ENCODE measurements around the gene IGF2BP2. TPM values are rescaled to one million over a fixed set of nuclear protein-coding genes. Genes with fewer than 3 reads are reported as not detected.

IGF2BP2 gene
- total and polyA plus RNA-seq, 2 of the 4 experiments (the other 2 are of a cell fraction) = 23.4 to 88.2 TPM

GRCh38 chr3:185734725-185735096, 90.1 kb downstream of the IGF2BP2 start:
- Histone ChIP-seq H4K20me1 (ENCODE audit: insufficient read depth, low read length) (peaks cover 66% of the 10 kb centered on the region), H3K4me3 (ENCODE audit: insufficient read depth, low read depth, low read length) (no peak overlapping the region), H3K9me3 (ENCODE audit: control insufficient read depth, insufficient read depth, low read length) (no peaks in the 10 kb centered on the region), H3K23ac (ENCODE audit: low read depth, low read length) (peak overlapping the region; percentile 44; the same call in 1 of the 2 replicates), H3K14ac (replicated peaks; ENCODE audit: low read depth, low read length) (peak overlapping the region; percentile 56; the same call in 1 of the 2 replicates), H4K91ac (ENCODE audit: insufficient read depth, low read depth, low read length) (0 out of 2 replicates have a peak overlapping the region, but pooled peaks have one; percentile 44), H3K9me1 (ENCODE audit: insufficient read depth, low read length) (peaks cover 15% of the 10 kb centered on the region), H2BK15ac (ENCODE audit: low read depth, low read length) (peak overlapping the region; percentile 36; the same call in 1 of the 3 replicates), H2BK5ac (ENCODE audit: low read depth, low read length, poor library complexity, severe bottlenecking) (no peak overlapping the region), H2AK9ac (replicated peaks; ENCODE audit: low read depth, low read length, poor library complexity) (no peak overlapping the region), H4K5ac (ENCODE audit: low read depth, low read length) (no peak overlapping the region), H3K18ac (ENCODE audit: low read depth, low read length) (no peak overlapping the region), H3K4me1 (ENCODE audit: control insufficient read depth, insufficient read depth, low read length) (peaks cover 37% of the 10 kb centered on the region), H3K36me3 (ENCODE audit: control insufficient read depth, insufficient read depth, low read length) (no peaks in the 10 kb centered on the region), H3K79me1 (ENCODE audit: low read depth in 1 of 2, low read length in 2 of 2) (peaks cover 21 to 75% of the 10 kb centered on the region in 2 experiments), H3K56ac (ENCODE audit: extremely low read depth, insufficient read depth, low read length) (no peak overlapping the region), H2BK20ac (ENCODE audit: low read depth, low read length) (no peak overlapping the region), H3K27ac (ENCODE audit: insufficient read depth, low read length) (peak overlapping the region; percentile 36), H4K8ac (ENCODE audit: low read depth in 2 of 2, low read length in 2 of 2) (peak overlapping the region; percentile 20 to 56; a peak in 3 of 4 replicates), H3K4ac (ENCODE audit: low read depth, low read length) (peak overlapping the region; percentile 48), H2AFZ (replicated peaks; ENCODE audit: low read length, poor library complexity) (no peak overlapping the region), H2BK120ac (ENCODE audit: low read depth, low read length) (no peak overlapping the region), H3K4me2 (ENCODE audit: low read depth, low read length) (no peak overlapping the region), H2AK5ac (ENCODE audit: low read depth, low read length) (peak overlapping the region; percentile 9; the same call in 1 of the 2 replicates), H3K9ac (ENCODE audit: low read depth, low read length) (no peak overlapping the region), H3K27me3 (ENCODE audit: control insufficient read depth, insufficient read depth, low read length) (no peaks in the 10 kb centered on the region)
- intact Hi-C loops (cut with micrococcal nuclease) = loop anchor here (2.0 to 5.0 kb wide), 5 partner anchors 72 to 368 kb away; no protein-coding TSS in a partner anchor
- dilution Hi-C loops (cut with HindIII; ENCODE audit: low sequenced_read_pairs, unreplicated experiment) = no loop called here
- ATAC-seq (ENCODE audit: low read depth) (no peak), DNase-seq (no peak)
- in situ Hi-C loops (cut with MboI; ENCODE audit: low sequenced_read_pairs) = loop anchor here (5.0 to 10.0 kb wide), 2 partner anchors 78 to 190 kb away; no protein-coding TSS in a partner anchor
- BruUV-seq (replicated peaks) = no TSS peak
- no CpG with 5 or more reads among the region's 4 CpGs for WGBS, 2 experiments (ENCODE audit: extremely low coverage in 2 of 2, insufficient read length in 1 of 2)
- ChIA-PET POLR2A (ENCODE audit: unreplicated experiment) (no interaction called here), CTCF (interaction anchor here (1.0 to 2.5 kb wide), 5 partner anchors 34 to 180 kb away, joined by 3 to 15 read pairs (median 8); no protein-coding TSS in a partner anchor)
- TF ChIP-seq CEBPB (IDR thresholded peaks at IDR 0.05; ENCODE audit: low read depth, low read length) = no peak
